ENCODE data around the gene TASL. TPM values are rescaled to one million over a fixed set of nuclear protein-coding genes. Genes with fewer than 3 reads are reported as not detected.
"Not testable (repeated sequence)": the region's sequence is repeated elsewhere in the genome, so short reads cannot be mapped to it uniquely, and the experiment has no call there.

Gene TASL
- polyA plus RNA-seq, 2 of the 4 experiments (the other 2 are of a cell fraction): not detected

DNA sequence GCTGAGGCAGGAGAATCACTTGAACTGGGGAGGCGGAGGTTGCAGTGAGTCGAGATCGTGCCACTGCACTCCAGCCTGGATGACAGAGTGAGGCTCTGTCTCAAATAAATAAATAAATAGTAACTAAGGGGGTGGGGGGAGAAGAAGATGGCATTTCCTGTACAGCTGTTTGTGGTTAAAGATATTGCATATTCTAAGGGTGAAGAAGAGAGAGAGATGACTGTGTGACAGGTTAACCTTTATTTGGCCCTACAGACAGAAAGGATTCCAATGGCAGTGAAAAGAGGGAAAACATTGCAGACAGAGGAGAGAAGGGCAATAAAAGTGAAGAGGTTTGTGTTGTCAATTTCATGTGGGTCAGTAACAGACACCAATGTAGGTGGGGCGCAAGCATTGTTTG, 9.4 kb downstream of the TASL start:
- Histone ChIP-seq H3K4me2 (no peak overlapping the region), H3K4me3 (no peak overlapping the region), H3K4me1 (no peaks in the 10 kb centered on the region), H3K27ac (no peak overlapping the region), H3K9me3 (no peaks in the 10 kb centered on the region)
- no peak for DNase-seq (ENCODE audit: low read depth in 1 of 2, low spot score in 1 of 2)
- TF ChIP-seq REST (IDR thresholded peaks at IDR 0.05) (no peak), POLR2AphosphoS2 (conservative IDR thresholded peaks at IDR 0.05; ENCODE audit: low read length) (no peak), HEYL (CRISPR knock-in tag; IDR thresholded peaks at IDR 0.05) (no peak), ZNF302 (CRISPR knock-in tag; IDR thresholded peaks at IDR 0.05) (no peak), HES2 (IDR thresholded peaks at IDR 0.05) (no peak), RFX5 (IDR thresholded peaks at IDR 0.05) (no peak), RCOR1 (IDR thresholded peaks at IDR 0.05; ENCODE audit: low read depth, low read length) (no peak), NR3C1 (IDR thresholded peaks at IDR 0.05) (no peak), JUNB (IDR thresholded peaks at IDR 0.05) (no peak), FOSB (CRISPR knock-in tag; IDR thresholded peaks at IDR 0.05) (no peak), HMGXB4 (CRISPR knock-in tag; IDR thresholded peaks at IDR 0.05; ENCODE audit: borderline replicate concordance) (no peak), FOSL2 (IDR thresholded peaks at IDR 0.05) (no peak), FOSL2 (CRISPR knock-in tag; IDR thresholded peaks at IDR 0.05) (no peak), BHLHE40 (IDR thresholded peaks at IDR 0.05; ENCODE audit: low read depth, low read length) (no peak), TP53 (CRISPR knock-in tag; IDR thresholded peaks at IDR 0.05) (no peak), ZC3H11A (IDR thresholded peaks at IDR 0.05) (no peak), EP300 (IDR thresholded peaks at IDR 0.05) (no peak), NPAS2 (CRISPR knock-in tag; IDR thresholded peaks at IDR 0.05; ENCODE audit: borderline replicate concordance) (no peak), RARB (CRISPR knock-in tag; IDR thresholded peaks at IDR 0.05) (no peak), CBX8 (IDR thresholded peaks at IDR 0.05) (no peak)
- TF ChIP-seq, protein P1, sequence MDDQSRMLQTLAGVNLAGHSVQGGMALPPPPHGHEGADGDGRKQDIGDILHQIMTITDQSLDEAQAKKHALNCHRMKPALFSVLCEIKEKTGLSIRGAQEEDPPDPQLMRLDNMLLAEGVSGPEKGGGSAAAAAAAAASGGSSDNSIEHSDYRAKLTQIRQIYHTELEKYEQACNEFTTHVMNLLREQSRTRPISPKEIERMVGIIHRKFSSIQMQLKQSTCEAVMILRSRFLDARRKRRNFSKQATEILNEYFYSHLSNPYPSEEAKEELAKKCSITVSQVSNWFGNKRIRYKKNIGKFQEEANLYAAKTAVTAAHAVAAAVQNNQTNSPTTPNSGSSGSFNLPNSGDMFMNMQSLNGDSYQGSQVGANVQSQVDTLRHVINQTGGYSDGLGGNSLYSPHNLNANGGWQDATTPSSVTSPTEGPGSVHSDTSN (IDR thresholded peaks at IDR 0.05): no peak
- no peak for ATAC-seq
- ChIA-PET POLR2A (no interaction called here), CTCF (no interaction called here)
- WGBS (ENCODE audit: missing lambda C conversion rate): 67% methylated on average over 4 of the region's 4 CpGs
- no peak for FAIRE-seq

- H3K4me2 ChIP-seq; POLR2A ChIA-PET; DNase-seq (ENCODE audit: low read depth in 1 of 2, low spot score in 1 of 2); ATAC-seq; H3K9me3 ChIP-seq; H3K27ac ChIP-seq; H3K4me1 ChIP-seq; H3K4me3 ChIP-seq; FAIRE-seq; CTCF ChIA-PET: not testable (repeated sequence)
- 8% methylated on average over 5 of the region's 5 CpGs for WGBS (ENCODE audit: missing lambda C conversion rate)
Observed at GRCh38 chrX:30563070-30563469, 14.5 kb downstream of the TASL start.

Data from A549 (cell line).